WI38 (cell line): ENCODE results near the gene PDE3B.
"Not testable (repeated sequence)": the region's sequence is repeated elsewhere in the genome, so short reads cannot be mapped to it uniquely, and the experiment has no call there.

Source experiments
- H3K4me3 ChIP-seq: 2 replicates; pipeline ENCODE4 v1.5.1; 2011; ENCODE audit warnings: low read depth, mild to moderate bottlenecking, control low read depth, low read length
- CTCF ChIP-seq: IDR thresholded peaks from 2 replicates; pipeline ENCODE4 v1.5.1; 2012; ENCODE audit warnings: low read depth, mild to moderate bottlenecking, control low read depth, low read length

PDE3B gene

DNA sequence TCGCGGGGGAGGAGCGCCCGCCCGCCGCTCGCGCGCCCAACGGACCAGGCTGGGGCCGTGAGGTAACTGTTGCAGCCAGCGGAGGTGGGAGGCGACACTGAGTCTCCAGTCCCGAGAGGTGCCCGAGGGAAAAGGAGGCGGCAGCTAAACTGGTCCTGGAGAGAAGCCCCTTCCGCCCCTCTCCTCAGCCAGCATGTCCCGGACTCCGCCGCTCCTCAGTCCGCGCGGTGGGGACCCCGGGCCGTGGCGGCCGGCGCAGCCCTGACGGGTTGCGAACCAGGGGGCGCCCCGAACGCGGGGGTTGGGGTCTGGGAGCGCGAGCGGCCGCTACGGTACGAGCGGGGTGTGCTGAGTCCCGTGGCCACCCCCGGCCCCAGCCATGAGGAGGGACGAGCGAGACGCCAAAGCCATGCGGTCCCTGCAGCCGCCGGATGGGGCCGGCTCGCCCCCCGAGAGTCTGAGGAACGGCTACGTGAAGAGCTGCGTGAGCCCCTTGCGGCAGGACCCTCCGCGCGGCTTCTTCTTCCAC lies at the start of gene PDE3B:
Gene PDE3B (plus strand): TSS at position 108 of the 529 bp plus-strand sequence. CDS start 272 bp downstream, at position 380.
- H3K4me3 ChIP-seq = peak within 1 kb of the TSS; percentile 62
- no peak for TF ChIP-seq CTCF

- not testable (repeated sequence) for H3K4me3 ChIP-seq
Measured at GRCh38 chr11:14595261-14595660, 48.3 kb upstream of the PDE3B start.

DNA sequence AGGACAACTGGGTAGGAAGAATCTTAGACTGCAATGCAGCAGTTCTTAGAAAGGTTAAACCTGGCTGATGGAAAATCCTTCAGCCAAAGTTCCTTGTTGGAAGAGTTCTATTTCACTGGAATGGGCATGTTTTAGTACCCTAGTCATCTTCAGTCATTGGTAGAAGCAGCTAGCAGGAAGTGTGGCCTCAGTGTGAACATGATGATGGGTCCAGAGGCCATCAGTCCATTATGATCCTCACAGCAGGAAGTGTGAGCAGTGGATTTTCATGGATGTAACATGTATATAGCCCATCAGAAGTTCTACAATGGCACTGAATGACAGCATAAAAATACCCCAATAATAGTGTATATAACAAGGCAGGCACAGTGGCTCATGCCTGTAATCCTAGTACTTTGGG lies 35.9 kb upstream of the PDE3B start:
- H3K4me3 ChIP-seq = no peak overlapping the region
- TF ChIP-seq CTCF = no peak

DNA sequence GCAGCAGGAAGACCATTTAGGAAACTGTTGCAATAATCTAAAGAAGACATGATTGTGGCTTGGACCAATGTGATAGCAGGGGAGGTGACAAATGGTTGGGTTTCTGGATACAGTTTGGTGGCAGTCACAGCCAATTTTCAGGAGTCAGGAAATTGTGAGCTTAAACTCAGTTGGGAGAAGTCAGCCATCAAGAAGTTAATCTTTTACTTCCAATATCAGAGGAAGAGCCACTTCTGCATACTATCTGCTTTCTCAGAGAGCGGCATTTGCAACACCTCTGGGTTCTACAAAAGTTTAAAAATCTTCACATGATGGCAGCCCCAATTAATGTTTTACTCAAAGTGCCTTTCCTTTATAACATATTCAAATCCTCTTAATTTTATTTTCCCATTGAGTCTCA lies 33.7 kb upstream of the PDE3B start:
- TF ChIP-seq CTCF = no peak
- H3K4me3 ChIP-seq = no peak overlapping the region

DNA sequence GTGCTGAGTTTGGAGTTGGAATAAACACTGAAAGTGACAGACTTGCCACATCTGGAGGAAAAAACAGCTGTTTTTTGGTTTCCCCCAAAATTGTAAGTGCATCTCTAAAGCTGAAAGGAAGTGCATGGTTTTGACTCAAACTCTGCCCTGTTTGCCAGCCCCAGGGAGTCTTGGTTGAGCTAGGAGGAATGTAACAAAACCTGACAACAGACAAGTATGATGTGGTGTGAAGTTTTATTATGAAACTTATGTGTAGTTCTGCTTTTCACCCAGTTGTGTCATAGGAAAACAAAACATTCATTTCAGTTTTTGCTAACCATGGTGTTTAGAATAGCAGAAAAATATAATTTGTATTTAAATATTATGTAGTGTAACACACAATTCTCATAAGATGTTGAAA lies 31.7 kb upstream of the PDE3B start:
- TF ChIP-seq CTCF = no peak
- H3K4me3 ChIP-seq = no peak overlapping the region

GRCh38 chr11:14612694-14613093 lies 30.9 kb upstream of the PDE3B start:
- no peak for TF ChIP-seq CTCF
- H3K4me3 ChIP-seq = no peak overlapping the region

DNA sequence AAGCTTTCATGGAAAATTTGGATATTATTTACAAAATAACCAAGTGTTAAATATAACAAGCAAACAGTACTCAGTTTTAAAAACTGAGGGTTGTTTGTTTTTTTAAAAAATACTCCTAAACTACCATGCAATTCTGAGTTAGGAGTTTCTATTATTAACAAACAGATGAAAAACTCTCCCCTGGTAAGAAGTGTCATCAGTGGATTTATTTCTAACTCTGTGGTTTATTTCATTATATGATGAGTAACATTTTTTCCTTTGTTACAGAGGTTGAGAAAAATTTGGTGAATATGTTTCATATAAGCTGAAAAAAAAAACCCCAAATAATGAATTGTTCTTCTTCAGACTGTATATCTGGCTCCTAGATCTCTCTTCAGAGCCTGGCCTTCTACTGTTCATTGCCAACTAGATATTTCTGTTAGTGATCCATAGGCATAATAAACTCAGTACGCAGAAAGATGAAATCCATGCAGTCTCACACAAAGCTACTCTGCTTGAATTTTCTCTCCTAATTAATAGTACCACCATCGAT lies 29.4 kb upstream of the PDE3B start:
- TF ChIP-seq CTCF = no peak

More for the DNA sequence above, 29.4 kb upstream of the PDE3B start:
- H3K4me3 ChIP-seq = no peak overlapping the region
